ENCODE results near the gene ATF7IP2.

GRCh38 chr16:10385725-10386516, at the start of gene ATF7IP2:
- TF ChIP-seq CTCF (IDR thresholded peaks at IDR 0.05; ENCODE audit: extremely low read depth in 1 of 2, insufficient read depth in 1 of 2, low read depth in 1 of 2, low read length in 2 of 2) (no peak), POLR2A (IDR thresholded peaks at IDR 0.05; ENCODE audit: low read depth, low read length) (peak; percentile 91)
